Measurements from ENCODE around the gene LZTR1. TPM values are rescaled to one million over a fixed set of nuclear protein-coding genes. Genes with fewer than 3 reads are reported as not detected.
"Not testable (repeated sequence)": the region's sequence is repeated elsewhere in the genome, so short reads cannot be mapped to it uniquely, and the experiment has no call there.

LZTR1 gene
- total RNA-seq, 1 donor from 2014 or later = 51.6 TPM

GRCh38 chr22:20970939-20971657 lies 11.0 kb upstream of the LZTR1 start:
- no peak for ATAC-seq
- no peak for TF ChIP-seq CTCF (IDR thresholded peaks at IDR 0.05)

GRCh38 chr22:20972014-20972694 lies 9.9 kb upstream of the LZTR1 start:
- H3K27ac ChIP-seq; H3K36me3 ChIP-seq; DNase-seq; intact Hi-C loops (cut with DNase I); H3K9me3 ChIP-seq; H3K27me3 ChIP-seq (ENCODE audit: low read depth); H3K4me3 ChIP-seq; H3K4me1 ChIP-seq; ATAC-seq: not testable (repeated sequence)

More at GRCh38 chr22:20970939-20971657, 11.0 kb upstream of the LZTR1 start:
- DNase-seq = no peak
- H3K4me1 ChIP-seq = no peaks in the 10 kb centered on the region
- H3K27me3 ChIP-seq (ENCODE audit: low read depth) = no peaks in the 10 kb centered on the region
- H3K36me3 ChIP-seq = no peaks in the 10 kb centered on the region
- no peak overlapping the region for H3K27ac ChIP-seq
- H3K4me3 ChIP-seq = no peak overlapping the region
- intact Hi-C loops (cut with DNase I) = no loop called here
- H3K9me3 ChIP-seq = no peaks in the 10 kb centered on the region

GRCh38 chr22:20972933-20973577 lies 9.0 kb upstream of the LZTR1 start:
- Histone ChIP-seq H3K4me1 (no peaks in the 10 kb centered on the region), H3K27me3 (ENCODE audit: low read depth) (no peaks in the 10 kb centered on the region), H3K4me3 (no peak overlapping the region), H3K36me3 (no peaks in the 10 kb centered on the region), H3K9me3 (no peaks in the 10 kb centered on the region), H3K27ac (no peak overlapping the region)
- TF ChIP-seq CTCF (IDR thresholded peaks at IDR 0.05) = no peak
- intact Hi-C loops (cut with DNase I) = no loop called here
- DNase-seq (no peak), ATAC-seq (no peak)

- peaks cover 2% of the 10 kb centered on the region for H3K9me3 ChIP-seq
- H3K4me3 ChIP-seq = no peak overlapping the region
- H3K27me3 ChIP-seq (ENCODE audit: low read depth) = no peaks in the 10 kb centered on the region
- TF ChIP-seq CTCF (IDR thresholded peaks at IDR 0.05) = no peak
- H3K4me1 ChIP-seq = no peaks in the 10 kb centered on the region
- no peaks in the 10 kb centered on the region for H3K36me3 ChIP-seq
- intact Hi-C loops (cut with DNase I) = no loop called here
- ATAC-seq (no peak), DNase-seq (no peak)
- H3K27ac ChIP-seq = no peak overlapping the region
Observed at GRCh38 chr22:20973634-20974286, 8.3 kb upstream of the LZTR1 start.

- TF ChIP-seq CTCF (IDR thresholded peaks at IDR 0.05) = no peak
- intact Hi-C loops (cut with DNase I) = no loop called here
- no peak overlapping the region for H3K4me3 ChIP-seq
- H3K27ac ChIP-seq = no peak overlapping the region
- H3K4me1 ChIP-seq = peaks cover 2% of the 10 kb centered on the region
- H3K27me3 ChIP-seq (ENCODE audit: low read depth) = no peaks in the 10 kb centered on the region
- no peaks in the 10 kb centered on the region for H3K36me3 ChIP-seq
- DNase-seq = no peak
- H3K9me3 ChIP-seq = peaks cover 4% of the 10 kb centered on the region
- no peak for ATAC-seq
Observed at GRCh38 chr22:20974336-20974955, 7.7 kb upstream of the LZTR1 start.
